HEK293 (cell line): ENCODE data around the gene PGBD5.

Experiments
- CTCF ChIA-PET: fragments of 350-600 bp; formaldehyde crosslinking; extraction: SDS; loops from one replicate; lab custom pipeline; 2021; ENCODE audit warnings: antibody characterized with exemption; lab: Yijun Ruan, JAX
- POLR2A ChIA-PET: fragments of 300-600 bp; formaldehyde crosslinking; extraction: SDS; loops from one replicate; lab custom pipeline; 2020; ENCODE audit warnings: antibody characterized with exemption, inconsistent platforms; lab: Yijun Ruan, JAX
- H3K27ac ChIP-seq: fragments of 200-500 bp; sonication (Bioruptor generic); 2 replicates; pipeline ENCODE4 v1.5.1; 2014; ENCODE audit warnings: low read depth, low read length, control low read depth, inconsistent platforms; ENCODE audit errors: extremely low read depth
- H3K36me3 ChIP-seq, 2 experiments: fragments of 200-500 bp in 1 of 2; sonication (Bioruptor generic) in 1 of 2; 1 replicate in 1 of 2; 2 replicates in 1 of 2; pipeline ENCODE4 v1.5.1; 2014 to 2017; ENCODE audit warnings: inconsistent platforms in 2 of 2, low read length in 2 of 2; ENCODE audit not compliant: control insufficient read depth in 2 of 2, insufficient read depth in 1 of 2
- H3K4me1 ChIP-seq: fragments of 200-500 bp; sonication (Bioruptor generic); 2 replicates; pipeline ENCODE4 v1.5.1; 2014; ENCODE audit warnings: mild to moderate bottlenecking, low read length, inconsistent platforms; ENCODE audit not compliant: control insufficient read depth, insufficient read depth
- H3K4me3 ChIP-seq: 2 replicates; pipeline ENCODE4 v1.5.1; 2011; ENCODE audit warnings: low read depth, mild to moderate bottlenecking, control low read depth, low read length, moderate library complexity
- H3K9me3 ChIP-seq: fragments of 200-500 bp; sonication (Bioruptor generic); 2 replicates; pipeline ENCODE4 v1.5.1; 2014; ENCODE audit warnings: low read depth, low read length, inconsistent platforms; ENCODE audit not compliant: control insufficient read depth, insufficient read depth
- GLI2 ChIP-seq: fragments of 450-650 bp; formaldehyde crosslinking; IDR thresholded peaks from 2 replicates; pipeline ENCODE4; 2017; ENCODE audit warnings: missing biosample characterization, missing genetic modification characterization, low read depth, borderline replicate concordance
- PRDM1 ChIP-seq: fragments of 450-650 bp; formaldehyde crosslinking; IDR thresholded peaks from 2 replicates; pipeline ENCODE4; 2016; ENCODE audit warnings: missing biosample characterization, missing genetic modification characterization
- SP7 ChIP-seq: fragments of 450-650 bp; formaldehyde crosslinking; IDR thresholded peaks from 2 replicates; pipeline ENCODE4 v1.5.1; 2016; ENCODE audit warnings: missing biosample characterization, missing genetic modification characterization
- TRIM28 ChIP-seq: IDR thresholded peaks from 2 replicates; pipeline ENCODE4 v1.6.1; 2011; ENCODE audit warnings: low read length, control low read depth, borderline replicate concordance
- TSHZ1 ChIP-seq: fragments of 450-650 bp; formaldehyde crosslinking; IDR thresholded peaks from 2 replicates; pipeline ENCODE4 v1.5.1; 2016; ENCODE audit warnings: missing biosample characterization, missing genetic modification characterization, borderline replicate concordance
- ZBTB1 ChIP-seq: fragments of 450-650 bp; formaldehyde crosslinking; IDR thresholded peaks from 2 replicates; pipeline ENCODE4 v1.5.1; 2016; ENCODE audit warnings: missing biosample characterization, missing genetic modification characterization
- ZBTB21 ChIP-seq: fragments of 450-650 bp; formaldehyde crosslinking; IDR thresholded peaks from 2 replicates; pipeline ENCODE4 v1.5.1; 2017; ENCODE audit warnings: missing biosample characterization, missing genetic modification characterization
- ZIC2 ChIP-seq: fragments of 450-650 bp; formaldehyde crosslinking; IDR thresholded peaks from 2 replicates; pipeline ENCODE4 v1.5.1; 2016; ENCODE audit warnings: missing biosample characterization, missing genetic modification characterization
- ZNF114 ChIP-seq: fragments of 450-650 bp; formaldehyde crosslinking; IDR thresholded peaks from 2 replicates; pipeline ENCODE4 v1.5.0; 2017; ENCODE audit warnings: missing biosample characterization, missing genetic modification characterization
- ZNF121 ChIP-seq: fragments of 450-650 bp; formaldehyde crosslinking; IDR thresholded peaks from 2 replicates; pipeline ENCODE4 v1.5.1; 2016; ENCODE audit warnings: missing biosample characterization, missing genetic modification characterization
- ZNF132 ChIP-seq: fragments of 450-650 bp; formaldehyde crosslinking; IDR thresholded peaks from 2 replicates; pipeline ENCODE4 v1.5.1; 2017; ENCODE audit warnings: missing biosample characterization, missing genetic modification characterization, borderline replicate concordance
- ZNF621 ChIP-seq: fragments of 450-650 bp; formaldehyde crosslinking; IDR thresholded peaks from 2 replicates; pipeline ENCODE4 v1.5.1; 2017; ENCODE audit warnings: missing biosample characterization, missing genetic modification characterization
- ZNF670 ChIP-seq: fragments of 450-650 bp; formaldehyde crosslinking; IDR thresholded peaks from 2 replicates; pipeline ENCODE4 v1.5.1; 2016; ENCODE audit warnings: missing biosample characterization, missing genetic modification characterization, low read depth
- ZNF692 ChIP-seq: fragments of 450-650 bp; formaldehyde crosslinking; IDR thresholded peaks from 2 replicates; pipeline ENCODE4 v1.5.1; 2016; ENCODE audit warnings: missing biosample characterization, missing genetic modification characterization
- ZNF768 ChIP-seq: fragments of 450-650 bp; formaldehyde crosslinking; IDR thresholded peaks from 2 replicates; pipeline ENCODE4 v1.5.1; 2018; ENCODE audit warnings: missing biosample characterization, mild to moderate bottlenecking, missing genetic modification characterization
- TF ChIP-seq, protein P1 (sequence below): fragments of 450-650 bp; formaldehyde crosslinking; IDR thresholded peaks from 2 replicates; pipeline ENCODE4 v1.5.1; 2016; ENCODE audit warnings: missing biosample characterization, missing genetic modification characterization
- TF ChIP-seq, protein P2 (sequence below): fragments of 450-650 bp; formaldehyde crosslinking; IDR thresholded peaks from 2 replicates; pipeline ENCODE4 v1.5.1; 2017; ENCODE audit warnings: missing biosample characterization, mild to moderate bottlenecking, missing genetic modification characterization, moderate library complexity

The PGBD5 gene

DNA sequence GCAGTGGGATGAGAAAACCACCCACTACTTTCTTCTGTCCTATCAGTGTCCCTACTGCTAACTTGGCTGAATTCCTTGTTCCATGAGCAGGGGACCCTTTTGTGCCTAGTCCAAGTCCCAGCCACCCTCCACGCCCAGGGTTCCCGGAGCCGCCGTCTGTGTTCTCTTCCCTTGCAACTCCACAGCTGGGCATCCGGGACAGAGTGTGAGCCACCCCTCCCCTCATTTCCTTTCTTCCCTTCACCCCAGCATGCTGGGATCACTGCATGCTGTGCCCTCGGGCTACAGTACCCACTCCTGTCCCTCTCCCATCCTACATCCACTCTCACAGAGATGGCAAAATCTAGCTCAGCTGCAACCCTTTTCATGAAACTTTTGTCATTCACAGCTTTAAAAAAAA, 44.5 kb downstream of the PGBD5 start:
- no peak overlapping the region for H3K27ac ChIP-seq

DNA sequence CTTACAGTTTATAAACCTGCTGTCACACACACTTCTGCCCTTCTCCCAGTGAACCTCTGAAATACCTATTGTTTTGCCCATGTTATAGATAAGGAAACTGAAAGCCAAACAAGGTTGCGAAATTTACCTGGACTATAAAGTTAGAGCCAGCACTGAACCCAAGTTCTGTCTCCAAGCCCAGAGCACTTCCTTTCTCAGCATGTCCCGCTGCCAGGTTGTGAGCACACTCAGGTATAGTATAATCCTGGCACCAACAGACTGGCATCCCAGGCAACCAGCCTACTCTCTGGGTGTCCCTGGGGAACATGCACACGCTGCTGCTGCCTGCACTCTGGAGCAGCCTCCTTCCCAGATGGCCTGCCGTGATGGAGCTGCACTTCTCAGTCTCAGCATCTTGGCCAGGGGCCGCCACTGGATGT, 45.1 kb downstream of the PGBD5 start:
- Histone ChIP-seq H3K4me1 (no peaks in the 10 kb centered on the region), H3K9me3 (no peaks in the 10 kb centered on the region), H3K27ac (no peak overlapping the region), H3K4me3 (no peak overlapping the region), H3K36me3 (no peaks in the 10 kb centered on the region)
- ChIA-PET CTCF (interaction anchor here (0.5 kb wide), 1 partner anchor 17 kb away, joined by 3 read pairs; no protein-coding TSS in a partner anchor), POLR2A (no interaction called here)
- no peak for TF ChIP-seq ZNF114 (tag by site-specific recombination)
- TF ChIP-seq ZBTB21, result no peak
- no peak for TF ChIP-seq SP7
- no peak for TF ChIP-seq ZNF121 (tag by site-specific recombination)
- no peak for TF ChIP-seq ZBTB1 (tag by site-specific recombination)
- no peak for TF ChIP-seq ZNF768 (tag by site-specific recombination)
- no peak for TF ChIP-seq ZNF670 (tag by site-specific recombination)
- no peak for TF ChIP-seq ZNF621
- TF ChIP-seq GLI2, result no peak
- no peak for TF ChIP-seq PRDM1 (tag by site-specific recombination)

More for the DNA sequence above, 44.5 kb downstream of the PGBD5 start:
- POLR2A ChIA-PET, result interaction anchor here (1.1 kb wide), 1 partner anchor 12 kb away, joined by 3 read pairs; no protein-coding TSS in a partner anchor
- Histone ChIP-seq H3K9me3 (no peaks in the 10 kb centered on the region), H3K36me3 (no peaks in the 10 kb centered on the region), H3K4me1 (no peaks in the 10 kb centered on the region), H3K4me3 (no peak overlapping the region)
- TF ChIP-seq ZIC2 (peak; percentile 58; the same call in 1 of the 2 replicates), ZNF692 (tag by site-specific recombination) (no peak)
- CTCF ChIA-PET, result interaction anchor here (1.2 kb wide), 1 partner anchor 21 kb away, joined by 5 read pairs; no protein-coding TSS in a partner anchor

DNA sequence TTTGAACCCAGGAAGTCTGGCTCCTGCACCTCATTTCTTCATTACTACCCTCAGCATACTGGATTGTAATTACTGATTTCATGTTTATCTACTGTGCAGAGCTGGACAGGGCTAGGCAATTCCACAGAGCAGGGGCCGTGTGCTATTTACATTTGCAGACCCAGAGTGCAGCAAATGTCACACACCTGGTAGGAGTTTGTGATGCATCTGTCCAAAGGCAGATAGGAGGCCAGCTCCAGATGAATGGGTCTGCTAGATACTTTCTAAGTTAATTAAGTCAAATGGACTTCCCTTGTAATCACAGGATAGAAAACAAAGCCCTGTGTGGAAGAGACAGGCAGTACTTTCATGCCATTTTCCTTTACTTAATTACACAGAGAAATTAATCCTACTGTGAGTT, 46.2 kb downstream of the PGBD5 start:
- Histone ChIP-seq H3K9me3 (no peaks in the 10 kb centered on the region), H3K27ac (no peak overlapping the region), H3K4me1 (no peaks in the 10 kb centered on the region), H3K36me3 (no peaks in the 10 kb centered on the region), H3K4me3 (no peak overlapping the region)
- ChIA-PET CTCF (no interaction called here), POLR2A (no interaction called here)
- no peak for TF ChIP-seq ZNF132 (tag by site-specific recombination)
- TF ChIP-seq, protein P1, sequence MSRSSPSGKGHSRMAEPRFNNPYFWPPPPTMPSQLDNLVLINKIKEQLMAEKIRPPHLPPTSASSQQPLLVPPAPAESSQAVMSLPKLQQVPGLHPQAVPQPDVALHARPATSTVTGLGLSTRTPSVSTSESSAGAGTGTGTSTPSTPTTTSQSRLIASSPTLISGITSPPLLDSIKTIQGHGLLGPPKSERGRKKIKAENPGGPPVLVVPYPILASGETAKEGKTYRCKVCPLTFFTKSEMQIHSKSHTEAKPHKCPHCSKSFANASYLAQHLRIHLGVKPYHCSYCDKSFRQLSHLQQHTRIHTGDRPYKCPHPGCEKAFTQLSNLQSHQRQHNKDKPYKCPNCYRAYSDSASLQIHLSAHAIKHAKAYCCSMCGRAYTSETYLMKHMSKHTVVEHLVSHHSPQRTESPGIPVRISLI, result no peak

DNA sequence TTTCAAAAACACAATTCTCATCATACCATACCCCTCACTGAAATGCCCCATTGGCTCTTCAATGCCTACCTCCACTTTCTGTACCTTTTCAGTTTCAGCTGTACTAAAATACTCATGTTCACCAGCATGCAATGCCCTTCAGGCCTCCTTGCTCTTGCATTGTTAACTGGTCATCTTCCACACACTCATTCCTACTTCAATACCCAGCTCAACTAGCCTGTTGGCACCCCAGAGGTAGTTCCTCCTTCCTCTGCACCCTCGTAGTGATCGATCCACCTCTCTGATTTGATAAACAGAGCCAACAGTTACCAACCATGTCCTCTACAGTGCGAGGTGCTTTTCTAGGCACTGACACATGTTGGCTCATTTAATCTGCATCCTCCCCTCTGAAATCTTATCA, 46.7 kb downstream of the PGBD5 start:
- Histone ChIP-seq H3K4me1 (no peaks in the 10 kb centered on the region), H3K4me3 (no peak overlapping the region), H3K36me3 (no peaks in the 10 kb centered on the region), H3K27ac (no peak overlapping the region), H3K9me3 (no peaks in the 10 kb centered on the region)
- ChIA-PET POLR2A (no interaction called here), CTCF (no interaction called here)
- TF ChIP-seq ZNF768 (tag by site-specific recombination), result no peak
- TF ChIP-seq, protein P2, sequence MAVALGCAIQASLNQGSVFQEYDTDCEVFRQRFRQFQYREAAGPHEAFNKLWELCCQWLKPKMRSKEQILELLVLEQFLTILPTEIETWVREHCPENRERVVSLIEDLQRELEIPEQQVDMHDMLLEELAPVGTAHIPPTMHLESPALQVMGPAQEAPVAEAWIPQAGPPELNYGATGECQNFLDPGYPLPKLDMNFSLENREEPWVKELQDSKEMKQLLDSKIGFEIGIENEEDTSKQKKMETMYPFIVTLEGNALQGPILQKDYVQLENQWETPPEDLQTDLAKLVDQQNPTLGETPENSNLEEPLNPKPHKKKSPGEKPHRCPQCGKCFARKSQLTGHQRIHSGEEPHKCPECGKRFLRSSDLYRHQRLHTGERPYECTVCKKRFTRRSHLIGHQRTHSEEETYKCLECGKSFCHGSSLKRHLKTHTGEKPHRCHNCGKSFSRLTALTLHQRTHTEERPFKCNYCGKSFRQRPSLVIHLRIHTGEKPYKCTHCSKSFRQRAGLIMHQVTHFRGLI (tag by site-specific recombination), result no peak
- TF ChIP-seq TRIM28, result peak; percentile 43; the same call in 1 of the 2 replicates
- TF ChIP-seq TSHZ1, result no peak
